GM19099 (cell line): ENCODE data around the gene CAMSAP1.

Source experiments
- POLR2A ChIP-seq: IDR thresholded peaks from 3 replicates; pipeline ENCODE4 v1.6.1; 2011; ENCODE audit warnings: low read depth; ENCODE audit not compliant: insufficient read length; ENCODE audit errors: extremely low read depth

The CAMSAP1 gene

GRCh38 chr9:135944444-135945252, 37.3 kb upstream of the CAMSAP1 start:
- TF ChIP-seq POLR2A, result no peak

- TF ChIP-seq POLR2A, result no peak
Measured at GRCh38 chr9:135941288-135941995, 34.1 kb upstream of the CAMSAP1 start.

GRCh38 chr9:135939351-135940265, 32.3 kb upstream of the CAMSAP1 start:
- TF ChIP-seq POLR2A, result no peak

- no peak for TF ChIP-seq POLR2A
Measured at GRCh38 chr9:135937521-135938489, 30.5 kb upstream of the CAMSAP1 start.

GRCh38 chr9:135933114-135933513, 25.8 kb upstream of the CAMSAP1 start:
- no peak for TF ChIP-seq POLR2A

GRCh38 chr9:135932656-135933055, 25.3 kb upstream of the CAMSAP1 start:
- TF ChIP-seq POLR2A, result no peak

- no peak for TF ChIP-seq POLR2A
Measured at GRCh38 chr9:135931349-135931820, 24.0 kb upstream of the CAMSAP1 start.

- TF ChIP-seq POLR2A, result no peak
Measured at GRCh38 chr9:135930446-135931345, 23.4 kb upstream of the CAMSAP1 start.

GRCh38 chr9:135929656-135930445, 22.5 kb upstream of the CAMSAP1 start:
- TF ChIP-seq POLR2A, result no peak

- no peak for TF ChIP-seq POLR2A
Measured at GRCh38 chr9:135928731-135929655, 21.6 kb upstream of the CAMSAP1 start.

- TF ChIP-seq POLR2A, result no peak
Measured at GRCh38 chr9:135928074-135928730, 20.9 kb upstream of the CAMSAP1 start.
